ENCODE measurements around the gene CD209. TPM values are rescaled to one million over a fixed set of nuclear protein-coding genes. Genes with fewer than 3 reads are reported as not detected.

Gene CD209
- total RNA-seq, 1 experiment from 2014 or later, result not detected

DNA sequence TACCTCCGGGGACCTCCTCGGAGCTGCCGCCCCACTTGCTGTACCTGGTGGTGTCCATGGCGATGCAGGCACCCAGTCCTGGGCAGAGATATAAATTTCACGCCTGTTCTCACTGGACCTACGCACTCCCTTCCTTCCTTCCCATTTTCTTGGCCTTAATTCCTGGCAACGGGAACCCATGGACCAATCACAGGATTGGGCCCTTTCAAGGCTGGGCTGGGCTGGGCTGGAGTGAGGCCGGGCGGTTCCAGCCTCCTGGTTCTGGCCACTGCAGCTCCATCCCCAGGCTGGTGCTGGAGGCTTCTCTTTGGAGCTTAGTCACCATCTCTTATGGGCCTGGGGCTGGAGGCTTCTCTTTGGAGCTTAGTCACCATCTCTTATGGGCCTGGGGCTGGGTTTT is 15.3 kb downstream of the CD209 start, which contains the start of gene CLEC4G:
Gene CLEC4G (minus strand): TSS at position 66 of the 400 bp plus-strand sequence. CDS start 8 bp downstream, at position 58.
- Histone ChIP-seq H3K36me3 (ENCODE audit: control insufficient read depth, insufficient read depth, low read length) (no peaks in the 10 kb centered on the region), H3K4me1 (ENCODE audit: control insufficient read depth, insufficient read depth, low read length) (no peaks in the 10 kb centered on the region), H3K9me3 (ENCODE audit: control insufficient read depth, insufficient read depth, low read depth, low read length) (no peaks in the 10 kb centered on the region), H3K4me3 (ENCODE audit: low read depth in 2 of 2, low read length in 2 of 2) (no peak within 1 kb of the TSS), H3K27me3 (ENCODE audit: control insufficient read depth, insufficient read depth, low read length) (no peaks in the 10 kb centered on the region; the same call in 1 of the 2 replicates), H3K27ac (ENCODE audit: low read length) (no peak within 1 kb of the TSS)
- no TSS peak for BruUV-seq (replicated peaks)
- TF ChIP-seq CTCF (IDR thresholded peaks at IDR 0.05) (no peak), REST (IDR thresholded peaks at IDR 0.05; ENCODE audit: insufficient read depth in 1 of 2, low read depth in 2 of 2, low read length in 1 of 2) (no peak), SIN3A (IDR thresholded peaks at IDR 0.05; ENCODE audit: borderline replicate concordance, insufficient read depth, low read depth, low read length) (no peak), POLR2AphosphoS5 (IDR thresholded peaks at IDR 0.05; ENCODE audit: low read depth, low read length) (no peak), TCF7L2 (IDR thresholded peaks at IDR 0.05; ENCODE audit: low read depth, low read length) (no peak)
- no peak for DNase-seq (ENCODE audit: low read depth, low spot score)
- ChIA-PET CTCF (no interaction called here), POLR2A (no interaction called here)
- in situ Hi-C loops (cut with HindIII; ENCODE audit: low pct_unique_long_range_greater_than_20kb, low sequenced_read_pairs), result no loop called here
- no peak for ATAC-seq
- intact Hi-C loops (cut with micrococcal nuclease; ENCODE audit: unreplicated experiment), result no loop called here

- TF ChIP-seq SIN3A (IDR thresholded peaks at IDR 0.05; ENCODE audit: borderline replicate concordance, insufficient read depth, low read depth, low read length) (no peak), REST (IDR thresholded peaks at IDR 0.05; ENCODE audit: insufficient read depth in 1 of 2, low read depth in 2 of 2, low read length in 1 of 2) (no peak), TCF7L2 (IDR thresholded peaks at IDR 0.05; ENCODE audit: low read depth, low read length) (no peak), CTCF (IDR thresholded peaks at IDR 0.05) (no peak), POLR2AphosphoS5 (IDR thresholded peaks at IDR 0.05; ENCODE audit: low read depth, low read length) (no peak)
Measured at GRCh38 chr19:7731615-7732014, 15.7 kb downstream of the CD209 start.

More at GRCh38 chr19:7731615-7732014, 15.7 kb downstream of the CD209 start:
- Histone ChIP-seq H3K4me1 (ENCODE audit: control insufficient read depth, insufficient read depth, low read length) (no peaks in the 10 kb centered on the region), H3K36me3 (ENCODE audit: control insufficient read depth, insufficient read depth, low read length) (no peaks in the 10 kb centered on the region), H3K9me3 (ENCODE audit: control insufficient read depth, insufficient read depth, low read depth, low read length) (no peaks in the 10 kb centered on the region), H3K27ac (ENCODE audit: low read length) (no peak overlapping the region), H3K4me3 (ENCODE audit: low read depth in 2 of 2, low read length in 2 of 2) (no peak overlapping the region), H3K27me3 (ENCODE audit: control insufficient read depth, insufficient read depth, low read length) (no peaks in the 10 kb centered on the region; the same call in 1 of the 2 replicates)
- DNase-seq (ENCODE audit: low read depth, low spot score) (no peak), ATAC-seq (no peak)
- intact Hi-C loops (cut with micrococcal nuclease; ENCODE audit: unreplicated experiment) (no loop called here), in situ Hi-C loops (cut with HindIII; ENCODE audit: low pct_unique_long_range_greater_than_20kb, low sequenced_read_pairs) (no loop called here)
- BruUV-seq (replicated peaks), result no TSS peak
- ChIA-PET POLR2A (no interaction called here), CTCF (no interaction called here)

Measured in Panc1 (cell line).